Caco-2 (cell line): ENCODE measurements around the gene RTBDN. TPM values are rescaled to one million over a fixed set of nuclear protein-coding genes. Genes with fewer than 3 reads are reported as not detected.
A peak's percentile ranks its signal among the peaks of the same experiment; 100 is the strongest.

Experiments
- BruUV-seq: library from RNA; stranded (reverse); fragments of 400-500 nt; replicated peaks from 2 replicates; lab custom pipeline; 2021; lab: Mats Ljungman, UMichigan
- CTCF ChIA-PET: fragments of 300-600 bp; sonication (Branson Sonifier 250); formaldehyde crosslinking; loops from one replicate; lab custom pipeline; 2022; ENCODE audit warnings: antibody characterized with exemption; lab: Charles Lee
- POLR2A ChIA-PET: fragments of 300-600 bp; sonication (Branson Sonifier 250); formaldehyde crosslinking; loops from one replicate; lab custom pipeline; 2022; ENCODE audit warnings: antibody characterized with exemption; lab: Charles Lee
- DNase-seq, 2 experiments: peaks; one replicate each; pipeline versions ENCODE4 v3.0.0 to v3.0.0-alpha.2; 2020 to 2022
- H3K27me3 ChIP-seq: replicated peaks from 2 replicates; pipeline ENCODE4 v1.6.0; 2011; ENCODE audit warnings: low read length; ENCODE audit not compliant: control insufficient read depth, insufficient read depth
- H3K36me3 ChIP-seq: 2 replicates; pipeline ENCODE4 v1.5.1; 2011; ENCODE audit warnings: low read length; ENCODE audit not compliant: control insufficient read depth, insufficient read depth
- H3K4me1 ChIP-seq: fragments of 250-450 bp; sonication (Bioruptor Pico); 2 replicates; pipeline ENCODE4 v1.5.1; 2020; ENCODE audit warnings: mild to moderate bottlenecking
- H3K4me3 ChIP-seq: 2 replicates; pipeline ENCODE4 v1.5.1; 2011; ENCODE audit warnings: low read depth, mild to moderate bottlenecking, control low read depth, low read length
- H3K9me3 ChIP-seq: fragments of 250-450 bp; sonication (Bioruptor Pico); 2 replicates; pipeline ENCODE4 v1.5.1; 2020; ENCODE audit warnings: mild to moderate bottlenecking, moderate library complexity
- H3K27ac Mint-ChIP-seq: one replicate; pipeline ENCODE4 v1.8.0; 2022; ENCODE audit warnings: mixed read lengths; ENCODE audit not compliant: unreplicated experiment
- H3K27me3 Mint-ChIP-seq: one replicate; pipeline ENCODE4 v1.8.0; 2022; ENCODE audit warnings: mixed read lengths; ENCODE audit not compliant: insufficient read depth, unreplicated experiment
- H3K36me3 Mint-ChIP-seq: one replicate; pipeline ENCODE4 v1.8.0; 2022; ENCODE audit warnings: mild to moderate bottlenecking, mixed read lengths; ENCODE audit not compliant: insufficient read depth, unreplicated experiment
- H3K4me1 Mint-ChIP-seq: one replicate; pipeline ENCODE4 v1.8.0; 2022; ENCODE audit warnings: low read depth, mixed read lengths; ENCODE audit not compliant: unreplicated experiment
- H3K4me3 Mint-ChIP-seq: one replicate; pipeline ENCODE4 v1.8.0; 2022; ENCODE audit warnings: mild to moderate bottlenecking, moderate library complexity, mixed read lengths; ENCODE audit not compliant: unreplicated experiment
- H3K9me3 Mint-ChIP-seq: one replicate; pipeline ENCODE4 v1.8.0; 2022; ENCODE audit warnings: mixed read lengths; ENCODE audit not compliant: unreplicated experiment
- intact Hi-C: fragments of 100-400 bp; cut with micrococcal nuclease; formaldehyde crosslinking; loops from one replicate; pipeline ENCODE4 v1.10.0; 2022; ENCODE audit not compliant: unreplicated experiment
- total RNA-seq: library from RNA; stranded (reverse); gene quantifications from 2 replicates; pipeline ENCODE4 v1.2.3, GENCODE V29; 2022
- TF ChIP-seq, protein P1 (sequence below), 2 experiments: fragments of 200-600 bp in 1 of 2; IDR thresholded peaks; 1 replicate in 1 of 2; 2 replicates in 1 of 2; pipeline versions ENCODE4 v1.5.1 to v1.8.0; 2011 to 2022; ENCODE audit warnings: antibody characterized with exemption in 1 of 2, control low read depth in 1 of 2, inconsistent platforms in 1 of 2, low read depth in 1 of 2, low read length in 1 of 2, mild to moderate bottlenecking in 1 of 2, moderate library complexity in 1 of 2; ENCODE audit not compliant: insufficient read depth in 1 of 2, severe bottlenecking in 1 of 2, unreplicated experiment in 1 of 2

RTBDN gene
- total RNA-seq, 1 experiment from 2014 or later = not detected

DNA sequence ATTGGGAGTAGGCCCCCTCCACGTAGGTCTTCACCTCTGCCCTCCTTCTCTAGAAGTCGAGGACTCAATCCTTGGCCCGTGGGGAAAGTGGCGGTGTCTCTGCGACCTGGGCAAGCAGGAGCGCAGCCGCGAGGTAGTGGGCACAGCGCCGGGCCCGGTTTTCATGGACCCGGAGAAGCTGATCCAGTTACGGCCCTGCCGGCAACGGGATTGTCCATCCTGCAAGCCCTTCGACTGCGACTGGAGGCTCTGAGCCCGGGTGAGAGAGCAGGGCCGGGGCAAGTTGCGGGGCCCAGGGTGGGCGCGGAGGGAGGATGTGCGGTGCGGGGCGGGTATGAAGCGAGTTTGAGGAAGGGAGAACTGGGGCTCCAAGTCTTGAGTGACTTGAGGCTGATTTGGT is 30.3 kb downstream of the RTBDN start:
- no peaks in the 10 kb centered on the region; the same call in none of the 2 replicates for H3K36me3 ChIP-seq
- no peak overlapping the region for H3K4me3 Mint-ChIP-seq
- ChIA-PET CTCF (no interaction called here), POLR2A (interaction anchor here (0.8 kb wide), 1 partner anchor 11 kb away, joined by 3 read pairs; no protein-coding TSS in a partner anchor)
- intact Hi-C loops = loop anchor here (5.0 kb wide), 1 partner anchor 33 kb away; the partner anchor contains the start of gene MAST1
- no peaks in the 10 kb centered on the region for H3K9me3 Mint-ChIP-seq
- H3K4me1 ChIP-seq = peaks cover 8% of the 10 kb centered on the region; the same call in 1 of the 2 replicates
- no TSS peak for BruUV-seq
- H3K9me3 ChIP-seq = no peaks in the 10 kb centered on the region
- H3K27ac Mint-ChIP-seq = no peak overlapping the region
- no peak overlapping the region for H3K4me3 ChIP-seq
- H3K36me3 Mint-ChIP-seq = peaks cover 18% of the 10 kb centered on the region
- no peaks in the 10 kb centered on the region for H3K27me3 ChIP-seq
- TF ChIP-seq, protein P1, sequence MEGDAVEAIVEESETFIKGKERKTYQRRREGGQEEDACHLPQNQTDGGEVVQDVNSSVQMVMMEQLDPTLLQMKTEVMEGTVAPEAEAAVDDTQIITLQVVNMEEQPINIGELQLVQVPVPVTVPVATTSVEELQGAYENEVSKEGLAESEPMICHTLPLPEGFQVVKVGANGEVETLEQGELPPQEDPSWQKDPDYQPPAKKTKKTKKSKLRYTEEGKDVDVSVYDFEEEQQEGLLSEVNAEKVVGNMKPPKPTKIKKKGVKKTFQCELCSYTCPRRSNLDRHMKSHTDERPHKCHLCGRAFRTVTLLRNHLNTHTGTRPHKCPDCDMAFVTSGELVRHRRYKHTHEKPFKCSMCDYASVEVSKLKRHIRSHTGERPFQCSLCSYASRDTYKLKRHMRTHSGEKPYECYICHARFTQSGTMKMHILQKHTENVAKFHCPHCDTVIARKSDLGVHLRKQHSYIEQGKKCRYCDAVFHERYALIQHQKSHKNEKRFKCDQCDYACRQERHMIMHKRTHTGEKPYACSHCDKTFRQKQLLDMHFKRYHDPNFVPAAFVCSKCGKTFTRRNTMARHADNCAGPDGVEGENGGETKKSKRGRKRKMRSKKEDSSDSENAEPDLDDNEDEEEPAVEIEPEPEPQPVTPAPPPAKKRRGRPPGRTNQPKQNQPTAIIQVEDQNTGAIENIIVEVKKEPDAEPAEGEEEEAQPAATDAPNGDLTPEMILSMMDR (IDR thresholded peaks at IDR 0.05; ENCODE audit: insufficient read depth in 1 of 2, low read depth in 1 of 2, low read length in 1 of 2, severe bottlenecking in 1 of 2, unreplicated experiment in 1 of 2) = no peak
- no peaks in the 10 kb centered on the region for H3K27me3 Mint-ChIP-seq
- peaks cover 7% of the 10 kb centered on the region for H3K4me1 Mint-ChIP-seq
- DNase-seq = no peak

DNA sequence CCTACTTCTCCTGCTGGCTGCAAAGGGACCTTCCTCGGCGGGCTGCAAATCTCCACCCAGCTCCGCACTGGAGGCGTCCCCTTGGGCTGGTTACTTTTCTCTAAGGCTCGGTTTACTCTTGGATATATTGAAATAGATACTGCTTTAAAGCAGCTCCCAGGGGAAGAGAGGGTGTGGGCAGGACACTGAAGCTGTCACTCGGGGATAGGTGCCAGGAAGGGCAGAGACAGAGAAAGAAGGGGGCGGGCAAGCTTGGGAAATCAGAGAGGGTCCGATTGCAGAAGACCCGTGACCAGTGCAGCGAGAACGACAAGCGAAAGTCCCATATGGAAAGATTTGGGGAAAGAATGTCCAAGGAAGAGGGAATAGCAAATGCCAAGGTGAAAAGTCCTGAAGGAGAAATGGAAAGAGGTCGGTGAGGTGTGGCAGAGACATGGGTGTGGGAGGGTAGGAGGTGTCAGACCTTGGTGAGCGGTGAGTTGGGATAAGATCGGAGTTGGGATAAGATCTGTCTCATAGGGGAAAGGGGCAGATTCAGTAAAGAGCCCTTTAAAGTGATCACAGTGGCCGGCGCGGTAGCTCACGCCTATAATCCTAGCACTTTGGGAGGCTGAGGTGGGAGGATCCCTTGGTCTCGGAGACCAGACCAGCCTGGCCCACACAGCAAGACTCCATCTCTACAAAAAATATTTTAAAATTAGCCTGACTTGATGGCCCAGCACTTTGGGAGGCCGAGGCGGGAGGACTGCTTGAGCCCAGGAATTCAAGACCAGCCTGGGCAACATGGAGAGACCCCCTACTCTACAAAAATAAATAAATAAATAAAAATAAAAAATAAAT is 31.9 kb downstream of the RTBDN start:
- peak overlapping the region; percentile 83 for H3K4me3 ChIP-seq
- TF ChIP-seq, protein P1 (IDR thresholded peaks at IDR 0.05; ENCODE audit: insufficient read depth in 1 of 2, low read depth in 1 of 2, low read length in 1 of 2, severe bottlenecking in 1 of 2, unreplicated experiment in 1 of 2) = no peak
- no TSS peak for BruUV-seq
- ChIA-PET CTCF (interaction anchor here (0.5 to 0.9 kb wide), 2 partner anchors 44 to 45 kb away, joined by 3 to 5 read pairs; no protein-coding TSS in a partner anchor), POLR2A (interaction anchor here (0.6 to 1.3 kb wide), 2 partner anchors 9 to 85 kb away, joined by 3 to 10 read pairs; no protein-coding TSS in a partner anchor)
- DNase-seq = no peak
- no peaks in the 10 kb centered on the region for H3K27me3 Mint-ChIP-seq
- peaks cover 8% of the 10 kb centered on the region; the same call in 1 of the 2 replicates for H3K4me1 ChIP-seq
- no peaks in the 10 kb centered on the region; the same call in none of the 2 replicates for H3K36me3 ChIP-seq
- H3K9me3 Mint-ChIP-seq = no peaks in the 10 kb centered on the region
- peak overlapping the region; percentile 87 for H3K4me3 Mint-ChIP-seq
- H3K27me3 ChIP-seq = no peaks in the 10 kb centered on the region
- peaks cover 24% of the 10 kb centered on the region for H3K36me3 Mint-ChIP-seq
- H3K27ac Mint-ChIP-seq = no peak overlapping the region
- intact Hi-C loops = loop anchor here (5.0 kb wide), 1 partner anchor 35 kb away; the partner anchor contains the start of gene MAST1
- no peaks in the 10 kb centered on the region for H3K9me3 ChIP-seq
- peaks cover 7% of the 10 kb centered on the region for H3K4me1 Mint-ChIP-seq
